Neural cell (in vitro differentiated cells): ENCODE results near the gene WASF1.

Experiments used
- MXI1 ChIP-seq: fragments of 450-650 bp; conservative IDR thresholded peaks from 2 replicates; pipeline ENCODE4 v1.6.1; 2014; ENCODE audit warnings: antibody characterized with exemption, mild to moderate bottlenecking; ENCODE audit not compliant: poor library complexity, severe bottlenecking
- POLR2AphosphoS5 ChIP-seq: IDR thresholded peaks from 2 replicates; pipeline ENCODE4 v1.6.1; 2012
- TAF1 ChIP-seq: IDR thresholded peaks from 2 replicates; pipeline ENCODE4 v1.6.1; 2012; ENCODE audit warnings: low read depth
- TF ChIP-seq, protein P1 (sequence below): fragments of 450-650 bp; IDR thresholded peaks from 2 replicates; pipeline ENCODE4 v1.5.1; 2014; ENCODE audit warnings: antibody characterized with exemption, mild to moderate bottlenecking, moderate library complexity; ENCODE audit not compliant: poor library complexity, severe bottlenecking
- TF ChIP-seq, protein P2 (sequence below): IDR thresholded peaks from 2 replicates; pipeline ENCODE4 v1.6.1; 2012; ENCODE audit warnings: borderline replicate concordance

DNA sequence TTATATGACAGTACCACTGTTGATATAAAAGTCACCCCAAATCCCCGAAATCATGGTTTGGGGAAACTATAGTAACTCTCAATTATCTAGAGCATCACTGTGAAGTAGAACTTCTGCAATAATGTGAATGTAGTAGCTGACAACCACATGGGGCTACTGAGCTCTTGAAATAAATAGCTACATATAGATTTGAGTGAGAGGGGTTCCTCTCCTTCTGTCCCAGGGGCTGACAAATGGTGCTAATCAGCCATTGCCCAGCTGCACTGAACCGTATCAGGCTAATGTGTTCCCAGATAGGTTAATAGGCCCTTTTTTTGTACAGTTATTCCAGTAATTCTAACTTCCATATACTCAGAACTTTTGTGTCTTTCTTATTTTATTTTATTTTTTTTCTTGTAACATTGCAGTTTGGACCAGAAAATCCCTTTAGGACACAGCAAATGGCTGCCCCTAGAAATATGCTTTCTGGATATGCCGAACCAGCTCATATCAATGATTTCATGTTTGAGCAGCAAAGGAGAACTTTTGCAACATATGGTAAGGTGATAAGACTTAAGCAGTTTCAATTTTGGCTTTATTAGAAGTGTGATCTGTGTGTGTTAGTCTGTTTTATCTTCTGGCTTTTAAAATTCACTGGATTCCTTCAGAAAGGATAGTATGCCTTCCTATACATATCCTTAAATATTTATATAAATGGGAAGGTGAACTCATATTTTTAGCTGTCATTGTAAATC lies 21.8 kb upstream of the WASF1 start:
- TF ChIP-seq TAF1 = no peak
- TF ChIP-seq, protein P1, sequence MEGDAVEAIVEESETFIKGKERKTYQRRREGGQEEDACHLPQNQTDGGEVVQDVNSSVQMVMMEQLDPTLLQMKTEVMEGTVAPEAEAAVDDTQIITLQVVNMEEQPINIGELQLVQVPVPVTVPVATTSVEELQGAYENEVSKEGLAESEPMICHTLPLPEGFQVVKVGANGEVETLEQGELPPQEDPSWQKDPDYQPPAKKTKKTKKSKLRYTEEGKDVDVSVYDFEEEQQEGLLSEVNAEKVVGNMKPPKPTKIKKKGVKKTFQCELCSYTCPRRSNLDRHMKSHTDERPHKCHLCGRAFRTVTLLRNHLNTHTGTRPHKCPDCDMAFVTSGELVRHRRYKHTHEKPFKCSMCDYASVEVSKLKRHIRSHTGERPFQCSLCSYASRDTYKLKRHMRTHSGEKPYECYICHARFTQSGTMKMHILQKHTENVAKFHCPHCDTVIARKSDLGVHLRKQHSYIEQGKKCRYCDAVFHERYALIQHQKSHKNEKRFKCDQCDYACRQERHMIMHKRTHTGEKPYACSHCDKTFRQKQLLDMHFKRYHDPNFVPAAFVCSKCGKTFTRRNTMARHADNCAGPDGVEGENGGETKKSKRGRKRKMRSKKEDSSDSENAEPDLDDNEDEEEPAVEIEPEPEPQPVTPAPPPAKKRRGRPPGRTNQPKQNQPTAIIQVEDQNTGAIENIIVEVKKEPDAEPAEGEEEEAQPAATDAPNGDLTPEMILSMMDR = no peak
- TF ChIP-seq, protein P2, sequence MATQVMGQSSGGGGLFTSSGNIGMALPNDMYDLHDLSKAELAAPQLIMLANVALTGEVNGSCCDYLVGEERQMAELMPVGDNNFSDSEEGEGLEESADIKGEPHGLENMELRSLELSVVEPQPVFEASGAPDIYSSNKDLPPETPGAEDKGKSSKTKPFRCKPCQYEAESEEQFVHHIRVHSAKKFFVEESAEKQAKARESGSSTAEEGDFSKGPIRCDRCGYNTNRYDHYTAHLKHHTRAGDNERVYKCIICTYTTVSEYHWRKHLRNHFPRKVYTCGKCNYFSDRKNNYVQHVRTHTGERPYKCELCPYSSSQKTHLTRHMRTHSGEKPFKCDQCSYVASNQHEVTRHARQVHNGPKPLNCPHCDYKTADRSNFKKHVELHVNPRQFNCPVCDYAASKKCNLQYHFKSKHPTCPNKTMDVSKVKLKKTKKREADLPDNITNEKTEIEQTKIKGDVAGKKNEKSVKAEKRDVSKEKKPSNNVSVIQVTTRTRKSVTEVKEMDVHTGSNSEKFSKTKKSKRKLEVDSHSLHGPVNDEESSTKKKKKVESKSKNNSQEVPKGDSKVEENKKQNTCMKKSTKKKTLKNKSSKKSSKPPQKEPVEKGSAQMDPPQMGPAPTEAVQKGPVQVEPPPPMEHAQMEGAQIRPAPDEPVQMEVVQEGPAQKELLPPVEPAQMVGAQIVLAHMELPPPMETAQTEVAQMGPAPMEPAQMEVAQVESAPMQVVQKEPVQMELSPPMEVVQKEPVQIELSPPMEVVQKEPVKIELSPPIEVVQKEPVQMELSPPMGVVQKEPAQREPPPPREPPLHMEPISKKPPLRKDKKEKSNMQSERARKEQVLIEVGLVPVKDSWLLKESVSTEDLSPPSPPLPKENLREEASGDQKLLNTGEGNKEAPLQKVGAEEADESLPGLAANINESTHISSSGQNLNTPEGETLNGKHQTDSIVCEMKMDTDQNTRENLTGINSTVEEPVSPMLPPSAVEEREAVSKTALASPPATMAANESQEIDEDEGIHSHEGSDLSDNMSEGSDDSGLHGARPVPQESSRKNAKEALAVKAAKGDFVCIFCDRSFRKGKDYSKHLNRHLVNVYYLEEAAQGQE = no peak
- no peak for TF ChIP-seq MXI1
- no peak for TF ChIP-seq POLR2AphosphoS5
